AG20443 (cell line): ENCODE data around the gene BCAR1.
"Not testable (repeated sequence)": the region's sequence is repeated elsewhere in the genome, so short reads cannot be mapped to it uniquely, and the experiment has no call there.

Experiments
- DNase-seq: peaks from one replicate; pipeline ENCODE4 v3.0.0; 2012; ENCODE audit warnings: low spot score, mixed read lengths

BCAR1 gene

GRCh38 chr16:75251280-75252048 lies at the start of gene BCAR1:
Gene BCAR1 (minus strand): TSS chr16:75251624. CDS start chr16:75251482, 142 bp downstream.
- peak; percentile 92 for DNase-seq

GRCh38 chr16:75298267-75298666 lies 46.8 kb upstream of the BCAR1 start:
- DNase-seq = no peak

GRCh38 chr16:75296606-75297005 lies 45.2 kb upstream of the BCAR1 start:
- peak; percentile 41 for DNase-seq

- no peak for DNase-seq
Observed at GRCh38 chr16:75294773-75295459, 43.5 kb upstream of the BCAR1 start.

- DNase-seq = no peak
Observed at GRCh38 chr16:75293772-75294171, 42.3 kb upstream of the BCAR1 start.

- DNase-seq = no peak
Observed at GRCh38 chr16:75293173-75293572, 41.7 kb upstream of the BCAR1 start.

- DNase-seq = no peak
Observed at GRCh38 chr16:75292691-75293090, 41.3 kb upstream of the BCAR1 start.

GRCh38 chr16:75289189-75289588 lies 37.8 kb upstream of the BCAR1 start:
- DNase-seq = peak; percentile 45

GRCh38 chr16:75288596-75289120 lies 37.2 kb upstream of the BCAR1 start:
- no peak for DNase-seq

- DNase-seq = peak; percentile 51
Observed at GRCh38 chr16:75288181-75288580, 36.8 kb upstream of the BCAR1 start.

- peak; percentile 57 for DNase-seq
Observed at GRCh38 chr16:75287708-75288107, 36.3 kb upstream of the BCAR1 start.

GRCh38 chr16:75286389-75286788 lies 35.0 kb upstream of the BCAR1 start:
- DNase-seq = no peak

- DNase-seq = no peak
Observed at GRCh38 chr16:75282466-75283281, 31.2 kb upstream of the BCAR1 start.

GRCh38 chr16:75281826-75282225 lies 30.4 kb upstream of the BCAR1 start:
- DNase-seq = no peak

- DNase-seq = not testable (repeated sequence)
Observed at GRCh38 chr16:75281009-75281408, 29.6 kb upstream of the BCAR1 start.

GRCh38 chr16:75280331-75280804 lies 28.9 kb upstream of the BCAR1 start:
- DNase-seq = no peak

- DNase-seq = no peak
Observed at GRCh38 chr16:75279305-75279704, 27.9 kb upstream of the BCAR1 start.

- no peak for DNase-seq
Observed at GRCh38 chr16:75273054-75273925, 21.9 kb upstream of the BCAR1 start.

GRCh38 chr16:75272629-75273028 lies 21.2 kb upstream of the BCAR1 start:
- DNase-seq = not testable (repeated sequence)

GRCh38 chr16:75272097-75272551 lies 20.7 kb upstream of the BCAR1 start:
- no peak for DNase-seq
